Gastrocnemius medialis (tissue), 4 donors: ENCODE measurements around the gene CHST8.

Experiments used
- POLR2A ChIP-seq, 2 donors: fragments of 450-650 bp; IDR thresholded peaks; one replicate each; pipeline ENCODE4 v1.6.1; 2017; ENCODE audit warnings: antibody characterized with exemption in 2 of 2, mild to moderate bottlenecking in 2 of 2, moderate library complexity in 2 of 2
- TF ChIP-seq, protein P1 (sequence below), 5 experiments: fragments of 450-650 bp in 3 of 5; fragments of 200-600 bp in 2 of 5; sonication (generic) in 2 of 5; IDR thresholded peaks in 4 of 5; conservative IDR thresholded peaks in 1 of 5; 1 replicate in 4 of 5; 2 replicates in 1 of 5; pipeline ENCODE4 v1.5.1; 2016 to 2019; ENCODE audit warnings: antibody characterized with exemption in 5 of 5, mild to moderate bottlenecking in 3 of 5, moderate library complexity in 3 of 5

DNA sequence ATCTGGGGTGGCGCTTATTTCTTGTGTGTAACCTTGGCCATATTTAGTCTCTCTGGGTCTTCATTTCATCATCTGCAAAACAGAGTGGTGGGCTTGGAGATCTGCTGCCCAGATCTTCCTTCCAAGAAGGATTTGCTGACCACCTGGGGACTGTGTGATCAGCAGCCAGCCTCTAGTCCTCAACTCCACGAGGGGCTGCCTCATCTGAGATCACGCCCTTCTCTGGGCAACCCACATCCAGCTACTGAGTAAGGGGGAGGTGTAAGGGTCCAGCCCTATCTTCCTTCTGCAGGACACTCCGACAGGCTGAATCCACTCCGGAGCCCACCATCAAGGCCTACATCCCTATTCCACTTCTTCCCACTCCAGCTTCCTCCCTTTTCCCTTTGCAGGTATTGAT, 57.9 kb downstream of the CHST8 start:
- no peak for TF ChIP-seq POLR2A (IDR thresholded peaks at IDR 0.05)
- TF ChIP-seq, protein P1, sequence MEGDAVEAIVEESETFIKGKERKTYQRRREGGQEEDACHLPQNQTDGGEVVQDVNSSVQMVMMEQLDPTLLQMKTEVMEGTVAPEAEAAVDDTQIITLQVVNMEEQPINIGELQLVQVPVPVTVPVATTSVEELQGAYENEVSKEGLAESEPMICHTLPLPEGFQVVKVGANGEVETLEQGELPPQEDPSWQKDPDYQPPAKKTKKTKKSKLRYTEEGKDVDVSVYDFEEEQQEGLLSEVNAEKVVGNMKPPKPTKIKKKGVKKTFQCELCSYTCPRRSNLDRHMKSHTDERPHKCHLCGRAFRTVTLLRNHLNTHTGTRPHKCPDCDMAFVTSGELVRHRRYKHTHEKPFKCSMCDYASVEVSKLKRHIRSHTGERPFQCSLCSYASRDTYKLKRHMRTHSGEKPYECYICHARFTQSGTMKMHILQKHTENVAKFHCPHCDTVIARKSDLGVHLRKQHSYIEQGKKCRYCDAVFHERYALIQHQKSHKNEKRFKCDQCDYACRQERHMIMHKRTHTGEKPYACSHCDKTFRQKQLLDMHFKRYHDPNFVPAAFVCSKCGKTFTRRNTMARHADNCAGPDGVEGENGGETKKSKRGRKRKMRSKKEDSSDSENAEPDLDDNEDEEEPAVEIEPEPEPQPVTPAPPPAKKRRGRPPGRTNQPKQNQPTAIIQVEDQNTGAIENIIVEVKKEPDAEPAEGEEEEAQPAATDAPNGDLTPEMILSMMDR (IDR thresholded peaks at IDR 0.05 in 4 of 5, conservative IDR thresholded peaks at IDR 0.05 in 1 of 5), result no peak
